Esophagus squamous epithelium (tissue), 4 donors: Measurements from ENCODE around the gene LMO1.

Experiments used
- CTCF ChIP-seq, 6 experiments: fragments of 450-650 bp in 4 of 6; fragments of 200-600 bp in 2 of 6; sonication (generic) in 2 of 6; IDR thresholded peaks; one replicate each; pipeline ENCODE4 v1.5.1; 2016 to 2019; ENCODE audit warnings: antibody characterized with exemption in 6 of 6, mild to moderate bottlenecking in 4 of 6, moderate library complexity in 4 of 6
- POLR2A ChIP-seq, 4 donors: fragments of 450-650 bp; IDR thresholded peaks; one replicate each; pipeline ENCODE4 v1.6.1; 2017; ENCODE audit warnings: antibody characterized with exemption in 4 of 4, mild to moderate bottlenecking in 4 of 4, moderate library complexity in 3 of 4

GRCh38 chr11:8217926-8218325 is 45.8 kb downstream of the LMO1 start:
- TF ChIP-seq CTCF (IDR thresholded peaks at IDR 0.05) (no peak), POLR2A (IDR thresholded peaks at IDR 0.05) (no peak)
